HFFc6 (cell line): ENCODE data around the gene RAPGEF5. TPM values are rescaled to one million over a fixed set of nuclear protein-coding genes. Genes with fewer than 3 reads are reported as not detected.

Source experiments
- DNase-seq: peaks from one replicate; pipeline ENCODE4 v3.0.0-alpha.2; 2018
- H3K27ac Mint-ChIP-seq: 2 replicates; pipeline ENCODE4 v1.8.0; 2020; ENCODE audit warnings: mild to moderate bottlenecking, mixed read lengths
- H3K27me3 Mint-ChIP-seq: 2 replicates; pipeline ENCODE4 v1.8.0; 2021; ENCODE audit warnings: mild to moderate bottlenecking, moderate library complexity, mixed read lengths; ENCODE audit not compliant: insufficient read depth
- H3K36me3 Mint-ChIP-seq: 2 replicates; pipeline ENCODE4 v1.8.0; 2021; ENCODE audit warnings: low read depth, mixed read lengths
- H3K4me1 Mint-ChIP-seq: 2 replicates; pipeline ENCODE4 v1.8.0; 2020; ENCODE audit warnings: low read depth, mixed read lengths
- H3K4me3 Mint-ChIP-seq: 2 replicates; pipeline ENCODE4 v1.8.0; 2020; ENCODE audit warnings: mild to moderate bottlenecking, moderate library complexity, mixed read lengths
- H3K9me3 Mint-ChIP-seq: 2 replicates; pipeline ENCODE4 v1.8.0; 2020; ENCODE audit warnings: mild to moderate bottlenecking, mixed read lengths
- total RNA-seq, 6 experiments: library from RNA; stranded (reverse); fragmentation: NEBNext Ultra II Directional; extraction: Animal tissue kit (Norgen Biotek cat#: 25700); gene quantifications; 2 replicates in 1 of 6; 3 replicates in 5 of 6; pipeline ENCODE4 v1.2.3, GENCODE V29; 2021
- TF ChIP-seq, protein P1 (sequence below): fragments of 200-600 bp; sonication (generic); IDR thresholded peaks from 2 replicates; pipeline ENCODE4 v1.5.0; 2021; ENCODE audit warnings: antibody characterized with exemption, mild to moderate bottlenecking

Gene RAPGEF5
- total RNA-seq, 6 experiments from 2014 or later: 0.33 to 2.4 (median 1.3) TPM

DNA sequence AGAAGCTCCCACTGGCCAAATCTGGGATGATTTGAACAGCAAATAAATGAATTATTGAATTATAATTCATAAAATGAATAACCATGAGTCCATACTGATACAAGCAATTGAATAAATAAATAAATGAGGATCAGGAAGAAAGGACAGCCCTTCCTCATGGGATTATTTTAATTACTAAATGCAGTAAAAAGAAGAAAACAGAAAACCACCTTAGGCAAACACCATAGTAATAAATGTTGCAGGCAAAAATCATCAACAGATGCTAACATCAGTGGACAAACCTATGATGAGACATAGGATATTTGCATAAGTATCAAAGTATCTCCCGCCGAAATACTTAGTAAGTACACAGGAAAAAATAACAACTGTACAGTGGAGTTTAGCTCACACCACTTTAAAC, 33.2 kb downstream of the RAPGEF5 start:
- no peak for DNase-seq
- H3K27ac Mint-ChIP-seq: no peak overlapping the region
- no peak overlapping the region for H3K4me3 Mint-ChIP-seq
- H3K36me3 Mint-ChIP-seq: no peaks in the 10 kb centered on the region
- peaks cover 6% of the 10 kb centered on the region; the same call in 1 of the 2 replicates for H3K27me3 Mint-ChIP-seq
- H3K9me3 Mint-ChIP-seq: no peaks in the 10 kb centered on the region
- peaks cover 21% of the 10 kb centered on the region for H3K4me1 Mint-ChIP-seq
- TF ChIP-seq, protein P1, sequence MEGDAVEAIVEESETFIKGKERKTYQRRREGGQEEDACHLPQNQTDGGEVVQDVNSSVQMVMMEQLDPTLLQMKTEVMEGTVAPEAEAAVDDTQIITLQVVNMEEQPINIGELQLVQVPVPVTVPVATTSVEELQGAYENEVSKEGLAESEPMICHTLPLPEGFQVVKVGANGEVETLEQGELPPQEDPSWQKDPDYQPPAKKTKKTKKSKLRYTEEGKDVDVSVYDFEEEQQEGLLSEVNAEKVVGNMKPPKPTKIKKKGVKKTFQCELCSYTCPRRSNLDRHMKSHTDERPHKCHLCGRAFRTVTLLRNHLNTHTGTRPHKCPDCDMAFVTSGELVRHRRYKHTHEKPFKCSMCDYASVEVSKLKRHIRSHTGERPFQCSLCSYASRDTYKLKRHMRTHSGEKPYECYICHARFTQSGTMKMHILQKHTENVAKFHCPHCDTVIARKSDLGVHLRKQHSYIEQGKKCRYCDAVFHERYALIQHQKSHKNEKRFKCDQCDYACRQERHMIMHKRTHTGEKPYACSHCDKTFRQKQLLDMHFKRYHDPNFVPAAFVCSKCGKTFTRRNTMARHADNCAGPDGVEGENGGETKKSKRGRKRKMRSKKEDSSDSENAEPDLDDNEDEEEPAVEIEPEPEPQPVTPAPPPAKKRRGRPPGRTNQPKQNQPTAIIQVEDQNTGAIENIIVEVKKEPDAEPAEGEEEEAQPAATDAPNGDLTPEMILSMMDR: no peak

DNA sequence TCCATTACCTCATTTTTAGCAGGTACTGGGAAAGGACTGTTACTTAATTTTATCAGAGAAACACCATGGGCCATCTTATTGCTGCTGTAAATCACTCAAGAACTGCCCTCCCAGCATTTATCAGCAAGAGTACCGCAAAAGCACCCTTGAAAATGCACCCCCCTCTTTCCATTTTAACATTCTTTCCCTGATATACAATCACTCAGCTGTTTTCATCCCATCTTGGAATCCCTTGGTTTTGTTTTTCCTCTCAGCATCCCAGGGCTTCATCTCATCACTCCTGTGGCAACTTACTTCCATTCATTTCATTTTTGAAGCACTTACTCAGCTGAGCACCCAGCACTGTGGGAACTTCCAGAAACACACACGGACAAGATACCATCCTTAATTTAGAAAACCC, 36.5 kb downstream of the RAPGEF5 start:
- Mint-ChIP-seq H3K4me3 (peak overlapping the region; percentile 22), H3K36me3 (no peaks in the 10 kb centered on the region), H3K27me3 (peaks cover 4% of the 10 kb centered on the region; the same call in 1 of the 2 replicates), H3K4me1 (peaks cover 21% of the 10 kb centered on the region), H3K9me3 (no peaks in the 10 kb centered on the region), H3K27ac (peak overlapping the region; percentile 22)
- TF ChIP-seq, protein P1: no peak
- peak; percentile 25 for DNase-seq

- peaks cover 1% of the 10 kb centered on the region; the same call in 1 of the 2 replicates for H3K27me3 Mint-ChIP-seq
- H3K4me3 Mint-ChIP-seq: no peak overlapping the region; the same call in 1 of the 2 replicates
- TF ChIP-seq, protein P1: no peak
- H3K36me3 Mint-ChIP-seq: no peaks in the 10 kb centered on the region
- H3K4me1 Mint-ChIP-seq: peaks cover 21% of the 10 kb centered on the region
- H3K27ac Mint-ChIP-seq: peak overlapping the region; percentile 22; the same call in 1 of the 2 replicates
- no peak for DNase-seq
- no peaks in the 10 kb centered on the region for H3K9me3 Mint-ChIP-seq
Observed at GRCh38 chr7:22319424-22320403, 37.2 kb downstream of the RAPGEF5 start.

GRCh38 chr7:22318376-22318775, 38.6 kb downstream of the RAPGEF5 start:
- Mint-ChIP-seq H3K27me3 (peaks cover 2% of the 10 kb centered on the region; the same call in 1 of the 2 replicates), H3K27ac (no peak overlapping the region), H3K9me3 (no peaks in the 10 kb centered on the region), H3K36me3 (no peaks in the 10 kb centered on the region), H3K4me1 (peaks cover 21% of the 10 kb centered on the region), H3K4me3 (no peak overlapping the region)
- no peak for DNase-seq
- TF ChIP-seq, protein P1: no peak

DNA sequence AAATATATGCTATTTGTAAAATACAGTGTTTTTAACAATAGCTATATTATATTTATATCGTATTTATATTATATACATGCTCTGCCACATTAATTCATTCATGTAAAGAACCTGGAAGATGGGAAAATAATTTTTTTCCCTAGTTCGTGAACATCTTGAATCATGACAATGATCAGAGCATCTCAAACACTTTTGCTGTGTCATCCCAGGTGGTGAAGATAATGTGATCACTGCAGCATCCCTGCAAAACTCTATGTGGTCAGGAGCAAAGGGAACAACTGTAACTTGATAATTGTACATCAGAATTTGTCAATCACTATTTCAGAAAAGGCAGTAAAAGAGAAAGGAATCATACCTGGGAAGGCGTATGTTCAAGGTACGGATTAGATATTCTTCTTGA, 39.3 kb downstream of the RAPGEF5 start:
- H3K4me1 Mint-ChIP-seq: peaks cover 21% of the 10 kb centered on the region

More for the DNA sequence above, 39.3 kb downstream of the RAPGEF5 start:
- Mint-ChIP-seq H3K9me3 (no peaks in the 10 kb centered on the region), H3K27ac (no peak overlapping the region), H3K4me3 (no peak overlapping the region), H3K27me3 (peaks cover 2% of the 10 kb centered on the region; the same call in 1 of the 2 replicates), H3K36me3 (no peaks in the 10 kb centered on the region)
- TF ChIP-seq, protein P1: no peak
- DNase-seq: no peak
